Measurements from ENCODE around the gene NQO2.

DNA sequence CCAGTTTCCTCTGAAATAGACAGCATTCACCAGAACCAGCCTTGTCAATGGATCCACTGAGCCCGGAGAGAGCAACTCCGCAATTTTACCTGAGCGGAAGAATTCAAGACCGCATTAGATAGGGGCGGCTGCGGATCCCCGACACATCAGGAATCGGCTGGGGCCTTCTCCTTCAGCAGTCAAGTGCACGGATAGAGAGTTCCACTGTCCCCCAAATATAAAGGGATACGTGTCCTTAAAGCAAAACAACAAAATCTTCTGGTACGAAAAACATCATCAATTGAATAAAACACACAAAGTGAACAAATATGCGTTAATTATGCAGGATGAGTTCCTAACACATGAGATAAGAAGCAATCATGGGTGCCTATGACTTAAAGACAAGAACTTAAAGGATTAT, 46.6 kb upstream of the NQO2 start:
- TF ChIP-seq, protein P1, sequence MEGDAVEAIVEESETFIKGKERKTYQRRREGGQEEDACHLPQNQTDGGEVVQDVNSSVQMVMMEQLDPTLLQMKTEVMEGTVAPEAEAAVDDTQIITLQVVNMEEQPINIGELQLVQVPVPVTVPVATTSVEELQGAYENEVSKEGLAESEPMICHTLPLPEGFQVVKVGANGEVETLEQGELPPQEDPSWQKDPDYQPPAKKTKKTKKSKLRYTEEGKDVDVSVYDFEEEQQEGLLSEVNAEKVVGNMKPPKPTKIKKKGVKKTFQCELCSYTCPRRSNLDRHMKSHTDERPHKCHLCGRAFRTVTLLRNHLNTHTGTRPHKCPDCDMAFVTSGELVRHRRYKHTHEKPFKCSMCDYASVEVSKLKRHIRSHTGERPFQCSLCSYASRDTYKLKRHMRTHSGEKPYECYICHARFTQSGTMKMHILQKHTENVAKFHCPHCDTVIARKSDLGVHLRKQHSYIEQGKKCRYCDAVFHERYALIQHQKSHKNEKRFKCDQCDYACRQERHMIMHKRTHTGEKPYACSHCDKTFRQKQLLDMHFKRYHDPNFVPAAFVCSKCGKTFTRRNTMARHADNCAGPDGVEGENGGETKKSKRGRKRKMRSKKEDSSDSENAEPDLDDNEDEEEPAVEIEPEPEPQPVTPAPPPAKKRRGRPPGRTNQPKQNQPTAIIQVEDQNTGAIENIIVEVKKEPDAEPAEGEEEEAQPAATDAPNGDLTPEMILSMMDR (conservative IDR thresholded peaks at IDR 0.05; ENCODE audit: low read depth, low read length): no peak
- TF ChIP-seq EZH2 (IDR thresholded peaks at IDR 0.05; ENCODE audit: low read length, unreplicated experiment): no peak
- no peak for TF ChIP-seq EZH2phosphoT487 (IDR thresholded peaks at IDR 0.05; ENCODE audit: borderline replicate concordance, low read length)

All from PC-3 (cell line).